Right lobe of liver (tissue), 4 donors: Measurements from ENCODE around the gene CCDC9B.

ENCODE experiments used
- CTCF ChIP-seq, 4 donors: fragments of 200-600 bp in 3 of 4; fragments of 450-650 bp in 1 of 4; IDR thresholded peaks; one replicate each; pipeline versions ENCODE4 v1.5.1 to v1.8.0; 2016 to 2022; ENCODE audit warnings: antibody characterized with exemption in 4 of 4, mild to moderate bottlenecking in 2 of 4
- POLR2A ChIP-seq: fragments of 450-650 bp; IDR thresholded peaks from one replicate; pipeline ENCODE4 v1.6.1; 2017; ENCODE audit warnings: antibody characterized with exemption, mild to moderate bottlenecking
- donor health status: DM: no; HTN: no; CAD: no.
- donor health status: DM: no; HTN: no; CAD: no.
- donor health status: DM: no; HTN: yes; CAD: no.

GRCh38 chr15:40303576-40303975 lies 37.2 kb downstream of the CCDC9B start:
- TF ChIP-seq CTCF (IDR thresholded peaks at IDR 0.05) = no peak
- no peak for TF ChIP-seq POLR2A
